Skeletal muscle satellite cell (primary cell): ENCODE measurements around the gene ITGB4.
A peak's percentile ranks its signal among the peaks of the same experiment; 100 is the strongest.

Experiments
- H3K27me3 ChIP-seq: 2 replicates; pipeline ENCODE4 v1.7.0; 2013; ENCODE audit warnings: low read length; ENCODE audit not compliant: control insufficient read depth, insufficient read depth
- H3K36me3 ChIP-seq: 2 replicates; pipeline ENCODE4 v1.7.0; 2013; ENCODE audit warnings: mild to moderate bottlenecking, control low read depth, low read length; ENCODE audit not compliant: insufficient read depth
- H3K4me1 ChIP-seq: 2 replicates; pipeline ENCODE4 v1.7.0; 2013; ENCODE audit warnings: low read length; ENCODE audit not compliant: control insufficient read depth, insufficient read depth
- H3K4me2 ChIP-seq: 2 replicates; pipeline ENCODE4 v1.7.0; 2013; ENCODE audit warnings: mild to moderate bottlenecking, low read length
- H3K4me3 ChIP-seq: 2 replicates; pipeline ENCODE4 v1.7.0; 2013; ENCODE audit warnings: low read length
- H3K9ac ChIP-seq: 2 replicates; pipeline ENCODE4 v1.7.0; 2013; ENCODE audit warnings: mild to moderate bottlenecking, low read depth, low read length, moderate library complexity
- H3K9me3 ChIP-seq: replicated peaks from 2 replicates; pipeline ENCODE4 v1.7.0; 2013; ENCODE audit warnings: mild to moderate bottlenecking, control low read depth, low read length

ITGB4 gene

GRCh38 chr17:75765981-75766380 lies 44.7 kb downstream of the ITGB4 start:
- H3K36me3 ChIP-seq = no peaks in the 10 kb centered on the region

GRCh38 chr17:75767881-75768280 lies 46.6 kb downstream of the ITGB4 start:
- Histone ChIP-seq H3K27me3 (no peaks in the 10 kb centered on the region), H3K4me2 (no peak overlapping the region), H3K4me1 (peaks cover 15% of the 10 kb centered on the region), H3K9ac (no peak overlapping the region), H3K9me3 (no peaks in the 10 kb centered on the region), H3K4me3 (no peak overlapping the region), H3K36me3 (no peaks in the 10 kb centered on the region)

More at GRCh38 chr17:75765981-75766380, 44.7 kb downstream of the ITGB4 start:
- Histone ChIP-seq H3K27me3 (no peaks in the 10 kb centered on the region), H3K4me1 (peaks cover 15% of the 10 kb centered on the region), H3K9ac (no peak overlapping the region), H3K9me3 (no peaks in the 10 kb centered on the region), H3K4me3 (no peak overlapping the region), H3K4me2 (no peak overlapping the region)

GRCh38 chr17:75769536-75769935 lies 48.3 kb downstream of the ITGB4 start:
- no peaks in the 10 kb centered on the region for H3K27me3 ChIP-seq

GRCh38 chr17:75771334-75772281 lies 50.3 kb downstream of the ITGB4 start:
- Histone ChIP-seq H3K4me2 (no peak overlapping the region), H3K27me3 (no peaks in the 10 kb centered on the region), H3K4me3 (no peak overlapping the region), H3K9me3 (no peaks in the 10 kb centered on the region), H3K9ac (no peak overlapping the region), H3K36me3 (peaks cover 5% of the 10 kb centered on the region), H3K4me1 (peaks cover 4% of the 10 kb centered on the region)

More at GRCh38 chr17:75769536-75769935, 48.3 kb downstream of the ITGB4 start:
- H3K4me3 ChIP-seq = no peak overlapping the region
- peaks cover 4% of the 10 kb centered on the region for H3K4me1 ChIP-seq
- H3K36me3 ChIP-seq = no peaks in the 10 kb centered on the region
- H3K9ac ChIP-seq = no peak overlapping the region
- H3K9me3 ChIP-seq = no peaks in the 10 kb centered on the region
- no peak overlapping the region for H3K4me2 ChIP-seq

GRCh38 chr17:75773121-75773807 lies 52.0 kb downstream of the ITGB4 start:
- H3K4me2 ChIP-seq = no peak overlapping the region
- peaks cover 22% of the 10 kb centered on the region for H3K36me3 ChIP-seq
- H3K4me1 ChIP-seq = peaks cover 12% of the 10 kb centered on the region
- no peak overlapping the region for H3K4me3 ChIP-seq
- no peaks in the 10 kb centered on the region for H3K27me3 ChIP-seq
- no peaks in the 10 kb centered on the region for H3K9me3 ChIP-seq
- no peak overlapping the region for H3K9ac ChIP-seq

GRCh38 chr17:75773808-75774470 lies 52.7 kb downstream of the ITGB4 start:
- Histone ChIP-seq H3K4me3 (no peak overlapping the region), H3K4me1 (peaks cover 12% of the 10 kb centered on the region), H3K9me3 (no peaks in the 10 kb centered on the region), H3K27me3 (no peaks in the 10 kb centered on the region), H3K36me3 (peaks cover 28% of the 10 kb centered on the region), H3K4me2 (no peak overlapping the region), H3K9ac (no peak overlapping the region)

GRCh38 chr17:75774471-75774990 lies 53.3 kb downstream of the ITGB4 start:
- peaks cover 30% of the 10 kb centered on the region for H3K36me3 ChIP-seq
- H3K9ac ChIP-seq = no peak overlapping the region
- no peaks in the 10 kb centered on the region for H3K27me3 ChIP-seq
- no peak overlapping the region for H3K4me3 ChIP-seq
- peaks cover 12% of the 10 kb centered on the region for H3K4me1 ChIP-seq
- H3K9me3 ChIP-seq = no peaks in the 10 kb centered on the region
- H3K4me2 ChIP-seq = no peak overlapping the region

GRCh38 chr17:75774991-75775668 lies 53.9 kb downstream of the ITGB4 start:
- Histone ChIP-seq H3K9ac (no peak overlapping the region), H3K4me2 (no peak overlapping the region), H3K9me3 (no peaks in the 10 kb centered on the region), H3K4me1 (peaks cover 12% of the 10 kb centered on the region), H3K27me3 (no peaks in the 10 kb centered on the region), H3K4me3 (no peak overlapping the region), H3K36me3 (peaks cover 30% of the 10 kb centered on the region)

GRCh38 chr17:75776386-75777295 lies 55.4 kb downstream of the ITGB4 start:
- no peaks in the 10 kb centered on the region for H3K27me3 ChIP-seq
- H3K4me2 ChIP-seq = peak overlapping the region; percentile 84
- peaks cover 12% of the 10 kb centered on the region for H3K4me1 ChIP-seq
- no peaks in the 10 kb centered on the region for H3K9me3 ChIP-seq
- peak overlapping the region; percentile 81 for H3K4me3 ChIP-seq
- peak overlapping the region; percentile 98 for H3K9ac ChIP-seq
- H3K36me3 ChIP-seq = peaks cover 30% of the 10 kb centered on the region

GRCh38 chr17:75777296-75777922 lies 56.1 kb downstream of the ITGB4 start:
- peaks cover 30% of the 10 kb centered on the region for H3K36me3 ChIP-seq
- peaks cover 12% of the 10 kb centered on the region for H3K4me1 ChIP-seq

More at GRCh38 chr17:75777296-75777922, 56.1 kb downstream of the ITGB4 start:
- Histone ChIP-seq H3K4me2 (peak overlapping the region; percentile 84), H3K27me3 (no peaks in the 10 kb centered on the region), H3K9me3 (no peaks in the 10 kb centered on the region), H3K9ac (peak overlapping the region; percentile 98), H3K4me3 (peak overlapping the region; percentile 81)
